CD4-positive, alpha-beta T cell treated with Interleukin-15 for 4 hours (primary cell): ENCODE results near the gene SDK2.

ENCODE experiments used
- DNase-seq: peaks from one replicate; pipeline ENCODE4 v3.0.0-alpha.2; 2020; ENCODE audit warnings: low spot score

SDK2 gene

GRCh38 chr17:73533127-73533526 lies 111.1 kb downstream of the SDK2 start:
- no peak for DNase-seq

GRCh38 chr17:73532421-73532901 lies 111.8 kb downstream of the SDK2 start:
- no peak for DNase-seq

- DNase-seq, result no peak
These were observed 113.1 kb downstream of the SDK2 start for GRCh38 chr17:73531158-73531557.

- DNase-seq, result no peak
These were observed 115.6 kb downstream of the SDK2 start for GRCh38 chr17:73528679-73529078.

GRCh38 chr17:73526952-73527351 lies 117.3 kb downstream of the SDK2 start:
- DNase-seq, result no peak

GRCh38 chr17:73524941-73525679 lies 119.1 kb downstream of the SDK2 start:
- no peak for DNase-seq

GRCh38 chr17:73522696-73523095 lies 121.5 kb downstream of the SDK2 start:
- DNase-seq, result no peak

GRCh38 chr17:73522107-73522506 lies 122.1 kb downstream of the SDK2 start:
- DNase-seq, result no peak

- no peak for DNase-seq
These were observed 122.9 kb downstream of the SDK2 start for GRCh38 chr17:73521376-73521775.

GRCh38 chr17:73520369-73520761 lies 123.9 kb downstream of the SDK2 start:
- no peak for DNase-seq

GRCh38 chr17:73519714-73520368 lies 124.4 kb downstream of the SDK2 start:
- no peak for DNase-seq

- DNase-seq, result no peak
These were observed 125.2 kb downstream of the SDK2 start for GRCh38 chr17:73519011-73519410.

- DNase-seq, result no peak
These were observed 127.8 kb downstream of the SDK2 start for GRCh38 chr17:73516431-73516830.

GRCh38 chr17:73514146-73514863 lies 129.9 kb downstream of the SDK2 start:
- no peak for DNase-seq

GRCh38 chr17:73513426-73513825 lies 130.8 kb downstream of the SDK2 start:
- no peak for DNase-seq

GRCh38 chr17:73511719-73512115 lies 132.5 kb downstream of the SDK2 start:
- DNase-seq, result no peak

- no peak for DNase-seq
These were observed 133.1 kb downstream of the SDK2 start for GRCh38 chr17:73510981-73511718.

GRCh38 chr17:73508931-73509605 lies 135.2 kb downstream of the SDK2 start:
- no peak for DNase-seq

- no peak for DNase-seq
These were observed 136.0 kb downstream of the SDK2 start for GRCh38 chr17:73508057-73508930.
